GM23248 (cell line): Measurements from ENCODE around the gene CFAP61. TPM values are rescaled to one million over a fixed set of nuclear protein-coding genes. Genes with fewer than 3 reads are reported as not detected.

Experiments
- DNase-seq: peaks from one replicate; pipeline ENCODE4 v3.0.0-alpha.2; 2015
- H2AFZ ChIP-seq: fragments of 200-600 bp; sonication (generic); 2 replicates; pipeline ENCODE4 v1.6.1; 2016; ENCODE audit warnings: antibody characterized with exemption
- H3F3A ChIP-seq: fragments of 200-600 bp; sonication (generic); 2 replicates; pipeline ENCODE4 v1.6.1; 2016; ENCODE audit warnings: mild to moderate bottlenecking, antibody characterized with exemption, mixed run types; ENCODE audit not compliant: insufficient read depth
- H3K27ac ChIP-seq: fragments of 200-600 bp; sonication (generic); 2 replicates; pipeline ENCODE4 v1.5.1; 2016; ENCODE audit warnings: mild to moderate bottlenecking
- H3K27me3 ChIP-seq: fragments of 200-600 bp; sonication (generic); replicated peaks from 2 replicates; pipeline ENCODE4 v1.6.1; 2016; ENCODE audit warnings: mild to moderate bottlenecking; ENCODE audit not compliant: insufficient read depth
- H3K36me3 ChIP-seq: fragments of 200-600 bp; sonication (generic); 2 replicates; pipeline ENCODE4 v1.6.1; 2016; ENCODE audit warnings: low read depth, mild to moderate bottlenecking
- H3K4me1 ChIP-seq: fragments of 200-600 bp; sonication (generic); 2 replicates; pipeline ENCODE4 v1.6.1; 2016; ENCODE audit warnings: mild to moderate bottlenecking; ENCODE audit not compliant: insufficient read depth
- H3K4me2 ChIP-seq: fragments of 200-600 bp; sonication (generic); one replicate; pipeline ENCODE4 v1.6.1; 2016; ENCODE audit warnings: mild to moderate bottlenecking; ENCODE audit not compliant: unreplicated experiment
- H3K4me3 ChIP-seq: fragments of 200-600 bp; sonication (generic); 2 replicates; pipeline ENCODE4 v1.5.1; 2016; ENCODE audit warnings: mild to moderate bottlenecking
- H3K79me2 ChIP-seq: fragments of 200-600 bp; sonication (generic); 2 replicates; pipeline ENCODE4 v1.6.1; 2016; ENCODE audit warnings: mild to moderate bottlenecking; ENCODE audit not compliant: insufficient read depth
- H3K9ac ChIP-seq: fragments of 200-600 bp; sonication (generic); 2 replicates; pipeline ENCODE4 v1.6.1; 2016; ENCODE audit warnings: mild to moderate bottlenecking
- H3K9me2 ChIP-seq: fragments of 200-600 bp; sonication (generic); 2 replicates; pipeline ENCODE4 v1.6.1; 2016; ENCODE audit warnings: mixed run types, mild to moderate bottlenecking, moderate library complexity; ENCODE audit not compliant: insufficient read depth
- H3K9me3 ChIP-seq: fragments of 200-600 bp; sonication (generic); one replicate; pipeline ENCODE4 v1.6.1; 2017; ENCODE audit warnings: low read depth
- H4K20me1 ChIP-seq: fragments of 200-600 bp; sonication (generic); 2 replicates; pipeline ENCODE4 v1.6.0; 2016; ENCODE audit not compliant: insufficient read depth
- EZH2 ChIP-seq: fragments of 200-600 bp; sonication (generic); IDR thresholded peaks from 2 replicates; pipeline ENCODE4 v1.6.1; 2018; ENCODE audit warnings: antibody characterized with exemption, mild to moderate bottlenecking; ENCODE audit not compliant: insufficient read depth, poor library complexity, severe bottlenecking
- EZH2phosphoT487 ChIP-seq: fragments of 200-600 bp; sonication (generic); IDR thresholded peaks from 2 replicates; pipeline ENCODE4 v1.6.1; 2018; ENCODE audit warnings: antibody characterized with exemption, moderate library complexity, mild to moderate bottlenecking, low read depth; ENCODE audit not compliant: insufficient read depth
- WGBS, 2 experiments: methylation state at CpG; one replicate each; pipeline ENCODE4 v1.1.6; 2015 to 2017; ENCODE audit warnings: low lambda C conversion rate in 2 of 2, low coverage in 1 of 2; ENCODE audit errors: missing lambda C conversion rate in 2 of 2; 5-methylcytosine and 5-hydroxymethylcytosine counted together
- in situ Hi-C: fragments of 300-500 bp; cut with MboI; formaldehyde crosslinking; loops from 2 replicates; pipeline ENCODE4 v1.15.0; 2020
- polyA plus RNA-seq: library from polyadenylated mRNA; unstranded; fragments of >200 nt; fragmentation: Nextera tagmentation; extraction: Ambion mirVana; gene quantifications from 2 replicates; pipeline ENCODE4 v1.2.1, GENCODE V29; 2016
- total RNA-seq: library from RNA; depleted of rRNA; stranded (reverse); fragments of >200 nt; shearing (Covaris generic); gene quantifications from 2 replicates; pipeline ENCODE4 v1.2.3, GENCODE V29; 2014

CFAP61 gene
- total and polyA plus RNA-seq, 2 experiments from 2014 or later = not detected

DNA sequence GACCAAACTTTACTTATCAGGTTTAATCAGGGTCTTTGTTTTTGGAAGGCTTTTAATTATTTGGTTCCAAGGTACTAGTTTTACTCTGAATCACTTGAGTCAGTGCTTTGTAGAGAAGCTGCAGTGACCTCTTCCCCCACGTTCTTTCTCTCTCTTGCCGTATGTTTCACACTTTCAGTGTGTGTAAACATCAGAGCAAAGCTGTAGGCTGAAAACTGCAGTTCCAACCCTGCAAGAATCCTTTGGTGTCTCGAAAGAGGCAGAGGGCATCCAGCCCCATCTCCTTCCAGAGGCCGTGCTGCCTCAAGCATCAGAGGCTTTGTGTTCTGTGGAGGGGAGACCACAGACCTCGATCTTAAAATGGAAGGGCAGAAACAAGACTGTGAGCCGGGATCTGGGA, 42.1 kb downstream of the CFAP61 start:
- no peaks in the 10 kb centered on the region for H3K4me1 ChIP-seq
- no peak overlapping the region for H3K9ac ChIP-seq
- no peaks in the 10 kb centered on the region for H4K20me1 ChIP-seq
- no peak overlapping the region for H3K27ac ChIP-seq
- H3K9me2 ChIP-seq = no peaks in the 10 kb centered on the region
- no peak overlapping the region for H3K4me3 ChIP-seq
- no peaks in the 10 kb centered on the region for H3K27me3 ChIP-seq
- 69 to 74% methylated on average over 6 of the region's 6 CpGs for WGBS, 2 experiments
- no peak for DNase-seq
- TF ChIP-seq EZH2phosphoT487 (no peak), EZH2 (no peak)
- H3K4me2 ChIP-seq = no peak overlapping the region
- no peaks in the 10 kb centered on the region for H3K9me3 ChIP-seq
- H3K36me3 ChIP-seq = no peaks in the 10 kb centered on the region
- in situ Hi-C loops = loop anchor here (25.0 kb wide), 1 partner anchor 468 kb away; no protein-coding TSS in a partner anchor
- no peaks in the 10 kb centered on the region for H3F3A ChIP-seq
- no peaks in the 10 kb centered on the region for H3K79me2 ChIP-seq
- H2AFZ ChIP-seq = no peak overlapping the region

DNA sequence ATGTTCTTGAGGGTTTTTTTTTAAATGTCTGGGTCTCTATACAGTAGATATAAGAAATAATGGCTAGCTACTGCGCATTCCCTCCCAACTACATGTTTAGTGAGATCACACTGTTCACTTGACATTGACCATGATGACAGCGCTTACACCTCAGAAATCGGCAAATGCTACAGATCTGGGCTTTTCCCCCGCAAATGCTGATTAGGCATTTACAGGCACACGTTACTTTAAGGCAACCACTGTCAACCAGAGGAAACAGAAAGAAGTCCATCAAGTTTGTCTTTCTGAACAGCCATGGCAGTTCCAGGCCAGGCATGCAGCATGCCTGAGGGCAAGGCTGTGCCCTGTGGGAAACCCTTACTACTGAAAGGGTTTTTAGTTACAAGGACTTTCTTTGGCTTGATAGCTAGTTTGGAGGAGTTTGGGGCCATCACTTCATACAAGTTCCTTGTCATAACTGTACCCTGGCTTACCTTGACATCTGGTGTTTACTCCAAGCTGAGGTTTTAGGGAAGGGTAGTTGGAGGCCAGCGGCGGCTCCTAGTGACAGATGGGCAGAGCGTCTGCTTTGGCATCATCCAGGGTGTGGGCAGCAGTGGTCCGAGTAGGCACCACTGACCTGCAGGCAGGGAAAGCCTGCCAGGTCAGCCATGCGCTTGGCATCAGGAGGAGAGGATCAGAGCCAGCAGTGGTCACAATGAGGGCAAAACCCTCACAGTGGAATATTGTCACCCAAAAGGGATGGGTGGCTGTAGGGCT, 43.0 kb downstream of the CFAP61 start:
- 83 to 87% methylated on average over 10 of the region's 10 CpGs for WGBS, 2 experiments
- in situ Hi-C loops = loop anchor here (25.0 kb wide), 1 partner anchor 467 kb away; no protein-coding TSS in a partner anchor
- H3K9me2 ChIP-seq = no peaks in the 10 kb centered on the region

GRCh38 chr20:20096421-20096820, 44.1 kb downstream of the CFAP61 start:
- WGBS, 2 experiments = 4 to 5% methylated on average over 11 of the region's 11 CpGs
- DNase-seq = peak; percentile 29

More for the DNA sequence above, 43.0 kb downstream of the CFAP61 start:
- Histone ChIP-seq H2AFZ (no peak overlapping the region), H3F3A (no peaks in the 10 kb centered on the region), H3K4me2 (no peak overlapping the region), H3K9ac (no peak overlapping the region), H4K20me1 (no peaks in the 10 kb centered on the region), H3K9me3 (no peaks in the 10 kb centered on the region), H3K79me2 (no peaks in the 10 kb centered on the region), H3K36me3 (no peaks in the 10 kb centered on the region), H3K4me3 (no peak overlapping the region), H3K27ac (no peak overlapping the region), H3K27me3 (no peaks in the 10 kb centered on the region), H3K4me1 (no peaks in the 10 kb centered on the region)
- DNase-seq = no peak
- no peak for TF ChIP-seq EZH2phosphoT487
- TF ChIP-seq EZH2 = no peak

DNA sequence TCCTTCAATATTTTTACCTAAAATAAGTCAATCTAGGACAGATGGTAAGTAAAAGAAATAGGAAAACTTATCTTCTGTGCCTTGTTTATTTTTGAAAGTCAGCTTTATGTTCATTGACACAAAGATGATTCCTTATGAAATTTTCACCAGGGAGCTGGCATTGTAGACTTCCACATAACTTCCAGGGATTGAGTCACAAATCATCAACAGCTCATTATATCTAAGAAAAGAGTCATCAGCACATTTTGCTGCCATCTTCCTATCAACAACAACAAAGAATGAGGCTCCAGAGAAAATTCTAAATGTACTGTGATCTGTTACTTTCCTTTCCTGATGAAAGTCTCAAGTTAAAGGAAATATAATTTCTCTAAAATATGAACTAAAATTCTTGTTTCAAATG, 48.5 kb downstream of the CFAP61 start:
- no peaks in the 10 kb centered on the region for H4K20me1 ChIP-seq
- H3K4me3 ChIP-seq = no peak overlapping the region
- no peak overlapping the region for H3K4me2 ChIP-seq
- H3F3A ChIP-seq = no peaks in the 10 kb centered on the region
- TF ChIP-seq EZH2phosphoT487 (no peak), EZH2 (no peak)
- no peak for DNase-seq
- no peaks in the 10 kb centered on the region for H3K9me3 ChIP-seq
- no peak overlapping the region for H2AFZ ChIP-seq
- no peaks in the 10 kb centered on the region for H3K9me2 ChIP-seq
- in situ Hi-C loops = no loop called here
- H3K9ac ChIP-seq = no peak overlapping the region
- H3K27ac ChIP-seq = no peak overlapping the region
- no peaks in the 10 kb centered on the region for H3K4me1 ChIP-seq
- no peaks in the 10 kb centered on the region for H3K79me2 ChIP-seq
- peaks cover 8% of the 10 kb centered on the region; the same call in 1 of the 2 replicates for H3K27me3 ChIP-seq
- no peaks in the 10 kb centered on the region for H3K36me3 ChIP-seq

More at GRCh38 chr20:20096421-20096820, 44.1 kb downstream of the CFAP61 start:
- no peak overlapping the region for H3K4me3 ChIP-seq
- H3K27me3 ChIP-seq = no peaks in the 10 kb centered on the region
- H3K9me3 ChIP-seq = no peaks in the 10 kb centered on the region
- H3K79me2 ChIP-seq = no peaks in the 10 kb centered on the region
- no peak overlapping the region for H3K4me2 ChIP-seq
- H4K20me1 ChIP-seq = no peaks in the 10 kb centered on the region
- no peak overlapping the region for H3K27ac ChIP-seq
- H3F3A ChIP-seq = no peaks in the 10 kb centered on the region
- no peaks in the 10 kb centered on the region for H3K36me3 ChIP-seq
- no peaks in the 10 kb centered on the region for H3K4me1 ChIP-seq
- peak overlapping the region; percentile 27; the same call in 1 of the 2 replicates for H2AFZ ChIP-seq
- TF ChIP-seq EZH2 (no peak), EZH2phosphoT487 (no peak)
- in situ Hi-C loops = loop anchor here (25.0 kb wide), 1 partner anchor 466 kb away; no protein-coding TSS in a partner anchor
- no peak overlapping the region for H3K9ac ChIP-seq
- H3K9me2 ChIP-seq = no peaks in the 10 kb centered on the region

GRCh38 chr20:20102163-20102562, 49.8 kb downstream of the CFAP61 start:
- Histone ChIP-seq H3K27ac (no peak overlapping the region), H3K4me3 (no peak overlapping the region), H4K20me1 (no peaks in the 10 kb centered on the region), H3K9me3 (no peaks in the 10 kb centered on the region), H3K79me2 (no peaks in the 10 kb centered on the region), H3F3A (no peaks in the 10 kb centered on the region), H2AFZ (no peak overlapping the region), H3K9ac (no peak overlapping the region), H3K36me3 (no peaks in the 10 kb centered on the region), H3K4me2 (no peak overlapping the region), H3K4me1 (no peaks in the 10 kb centered on the region), H3K9me2 (no peaks in the 10 kb centered on the region), H3K27me3 (peaks cover 11% of the 10 kb centered on the region; the same call in 1 of the 2 replicates)
- TF ChIP-seq EZH2phosphoT487 (no peak), EZH2 (no peak)
- DNase-seq = no peak
- in situ Hi-C loops = no loop called here
